ENCODE measurements around the gene ME1.

The ME1 gene

GRCh38 chr6:83199863-83200225 lies 231.0 kb downstream of the ME1 start:
- H3K4me1 ChIP-seq (ENCODE audit: control insufficient read depth, insufficient read depth, low read length), result no peaks in the 10 kb centered on the region
- TF ChIP-seq PBX3 (CRISPR knock-in tag; IDR thresholded peaks at IDR 0.05) (no peak), ZFP69B (tag by site-specific recombination; IDR thresholded peaks at IDR 0.05) (no peak), ZNF175 (tag by site-specific recombination; IDR thresholded peaks at IDR 0.05) (no peak), MEIS1 (CRISPR knock-in tag; IDR thresholded peaks at IDR 0.05; ENCODE audit: borderline replicate concordance) (no peak), ZNF157 (tag by site-specific recombination; IDR thresholded peaks at IDR 0.05) (no peak), KLF9 (tag by site-specific recombination; IDR thresholded peaks at IDR 0.05; ENCODE audit: low read depth) (no peak), EGR2 (tag by site-specific recombination; IDR thresholded peaks at IDR 0.05; ENCODE audit: low read depth) (no peak), ZBTB8A (tag by site-specific recombination; IDR thresholded peaks at IDR 0.05) (no peak), ZNF530 (tag by site-specific recombination; IDR thresholded peaks at IDR 0.05; ENCODE audit: low read depth) (no peak), ZNF670 (tag by site-specific recombination; IDR thresholded peaks at IDR 0.05; ENCODE audit: low read depth) (no peak), ZNF777 (tag by site-specific recombination; IDR thresholded peaks at IDR 0.05; ENCODE audit: borderline replicate concordance) (no peak), ZNF791 (tag by site-specific recombination; IDR thresholded peaks at IDR 0.05) (no peak), GLI2 (tag by site-specific recombination; IDR thresholded peaks at IDR 0.05; ENCODE audit: borderline replicate concordance, low read depth) (no peak), ZNF37A (tag by site-specific recombination; IDR thresholded peaks at IDR 0.05) (no peak), ZNF600 (tag by site-specific recombination; IDR thresholded peaks at IDR 0.05) (no peak)
- TF ChIP-seq, protein P1, sequence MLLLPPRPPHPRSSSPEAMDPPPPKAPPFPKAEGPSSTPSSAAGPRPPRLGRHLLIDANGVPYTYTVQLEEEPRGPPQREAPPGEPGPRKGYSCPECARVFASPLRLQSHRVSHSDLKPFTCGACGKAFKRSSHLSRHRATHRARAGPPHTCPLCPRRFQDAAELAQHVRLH (tag by site-specific recombination; IDR thresholded peaks at IDR 0.05), result no peak
- TF ChIP-seq, protein P2, sequence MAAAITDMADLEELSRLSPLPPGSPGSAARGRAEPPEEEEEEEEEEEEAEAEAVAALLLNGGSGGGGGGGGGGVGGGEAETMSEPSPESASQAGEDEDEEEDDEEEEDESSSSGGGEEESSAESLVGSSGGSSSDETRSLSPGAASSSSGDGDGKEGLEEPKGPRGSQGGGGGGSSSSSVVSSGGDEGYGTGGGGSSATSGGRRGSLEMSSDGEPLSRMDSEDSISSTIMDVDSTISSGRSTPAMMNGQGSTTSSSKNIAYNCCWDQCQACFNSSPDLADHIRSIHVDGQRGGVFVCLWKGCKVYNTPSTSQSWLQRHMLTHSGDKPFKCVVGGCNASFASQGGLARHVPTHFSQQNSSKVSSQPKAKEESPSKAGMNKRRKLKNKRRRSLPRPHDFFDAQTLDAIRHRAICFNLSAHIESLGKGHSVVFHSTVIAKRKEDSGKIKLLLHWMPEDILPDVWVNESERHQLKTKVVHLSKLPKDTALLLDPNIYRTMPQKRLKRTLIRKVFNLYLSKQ (tag by site-specific recombination; IDR thresholded peaks at IDR 0.05; ENCODE audit: borderline replicate concordance), result no peak
- TF ChIP-seq, protein P3, sequence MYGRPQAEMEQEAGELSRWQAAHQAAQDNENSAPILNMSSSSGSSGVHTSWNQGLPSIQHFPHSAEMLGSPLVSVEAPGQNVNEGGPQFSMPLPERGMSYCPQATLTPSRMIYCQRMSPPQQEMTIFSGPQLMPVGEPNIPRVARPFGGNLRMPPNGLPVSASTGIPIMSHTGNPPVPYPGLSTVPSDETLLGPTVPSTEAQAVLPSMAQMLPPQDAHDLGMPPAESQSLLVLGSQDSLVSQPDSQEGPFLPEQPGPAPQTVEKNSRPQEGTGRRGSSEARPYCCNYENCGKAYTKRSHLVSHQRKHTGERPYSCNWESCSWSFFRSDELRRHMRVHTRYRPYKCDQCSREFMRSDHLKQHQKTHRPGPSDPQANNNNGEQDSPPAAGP (tag by site-specific recombination; IDR thresholded peaks at IDR 0.05), result no peak
- TF ChIP-seq, protein P4, sequence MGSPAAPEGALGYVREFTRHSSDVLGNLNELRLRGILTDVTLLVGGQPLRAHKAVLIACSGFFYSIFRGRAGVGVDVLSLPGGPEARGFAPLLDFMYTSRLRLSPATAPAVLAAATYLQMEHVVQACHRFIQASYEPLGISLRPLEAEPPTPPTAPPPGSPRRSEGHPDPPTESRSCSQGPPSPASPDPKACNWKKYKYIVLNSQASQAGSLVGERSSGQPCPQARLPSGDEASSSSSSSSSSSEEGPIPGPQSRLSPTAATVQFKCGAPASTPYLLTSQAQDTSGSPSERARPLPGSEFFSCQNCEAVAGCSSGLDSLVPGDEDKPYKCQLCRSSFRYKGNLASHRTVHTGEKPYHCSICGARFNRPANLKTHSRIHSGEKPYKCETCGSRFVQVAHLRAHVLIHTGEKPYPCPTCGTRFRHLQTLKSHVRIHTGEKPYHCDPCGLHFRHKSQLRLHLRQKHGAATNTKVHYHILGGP (tag by site-specific recombination; IDR thresholded peaks at IDR 0.05), result no peak
- H3K27ac ChIP-seq (ENCODE audit: extremely low read depth, low read depth, low read length), result no peak overlapping the region
- ChIA-PET POLR2A (no interaction called here), CTCF (interaction anchor here (1.0 to 1.4 kb wide), 4 partner anchors 133 to 315 kb away, joined by 3 to 4 read pairs (median 4); no protein-coding TSS in a partner anchor)
- no peaks in the 10 kb centered on the region for H3K9me3 ChIP-seq (ENCODE audit: control insufficient read depth, insufficient read depth, low read depth, low read length)
- H3K36me3 ChIP-seq (ENCODE audit: control insufficient read depth in 2 of 2, insufficient read depth in 1 of 2, low read length in 2 of 2), result peaks cover 16 to 32% of the 10 kb centered on the region in 2 experiments
- no peak overlapping the region for H3K4me3 ChIP-seq (ENCODE audit: low read depth, low read length)

GRCh38 chr6:83199173-83199862 lies 231.5 kb downstream of the ME1 start:
- Histone ChIP-seq H3K4me1 (ENCODE audit: control insufficient read depth, insufficient read depth, low read length) (no peaks in the 10 kb centered on the region), H3K9me3 (ENCODE audit: control insufficient read depth, insufficient read depth, low read depth, low read length) (no peaks in the 10 kb centered on the region), H3K27ac (ENCODE audit: extremely low read depth, low read depth, low read length) (no peak overlapping the region), H3K4me3 (ENCODE audit: low read depth, low read length) (no peak overlapping the region), H3K36me3 (ENCODE audit: control insufficient read depth in 2 of 2, insufficient read depth in 1 of 2, low read length in 2 of 2) (peaks cover 16 to 34% of the 10 kb centered on the region in 2 experiments)
- ChIA-PET CTCF (interaction anchor here (1.0 to 2.5 kb wide), 6 partner anchors 22 to 316 kb away, joined by 3 to 7 read pairs (median 4); partner anchors contain the start of gene PRSS35), POLR2A (no interaction called here)
- TF ChIP-seq, protein P5, sequence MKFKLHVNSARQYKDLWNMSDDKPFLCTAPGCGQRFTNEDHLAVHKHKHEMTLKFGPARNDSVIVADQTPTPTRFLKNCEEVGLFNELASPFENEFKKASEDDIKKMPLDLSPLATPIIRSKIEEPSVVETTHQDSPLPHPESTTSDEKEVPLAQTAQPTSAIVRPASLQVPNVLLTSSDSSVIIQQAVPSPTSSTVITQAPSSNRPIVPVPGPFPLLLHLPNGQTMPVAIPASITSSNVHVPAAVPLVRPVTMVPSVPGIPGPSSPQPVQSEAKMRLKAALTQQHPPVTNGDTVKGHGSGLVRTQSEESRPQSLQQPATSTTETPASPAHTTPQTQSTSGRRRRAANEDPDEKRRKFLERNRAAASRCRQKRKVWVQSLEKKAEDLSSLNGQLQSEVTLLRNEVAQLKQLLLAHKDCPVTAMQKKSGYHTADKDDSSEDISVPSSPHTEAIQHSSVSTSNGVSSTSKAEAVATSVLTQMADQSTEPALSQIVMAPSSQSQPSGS (tag by site-specific recombination; IDR thresholded peaks at IDR 0.05; ENCODE audit: low read depth), result no peak
- TF ChIP-seq YY1 (tag by site-specific recombination; IDR thresholded peaks at IDR 0.05) (no peak), TSHZ1 (tag by site-specific recombination; IDR thresholded peaks at IDR 0.05; ENCODE audit: borderline replicate concordance) (no peak)
